Neural crest cell (in vitro differentiated cells): Measurements from ENCODE around the gene ADGRV1. TPM values are rescaled to one million over a fixed set of nuclear protein-coding genes. Genes with fewer than 3 reads are reported as not detected.

Experiments
- DNase-seq: peaks from one replicate; pipeline ENCODE4 v3.0.0; 2021; ENCODE audit warnings: low read depth, mixed read lengths, low spot score
- H3K27ac Mint-ChIP-seq: one replicate; pipeline ENCODE4 v1.8.0; 2021; ENCODE audit warnings: mild to moderate bottlenecking, mixed read lengths; ENCODE audit not compliant: unreplicated experiment
- H3K27me3 Mint-ChIP-seq: 2 replicates; pipeline ENCODE4 v1.8.0; 2021; ENCODE audit warnings: low read depth, mild to moderate bottlenecking, mixed read lengths
- H3K36me3 Mint-ChIP-seq: 2 replicates; pipeline ENCODE4 v1.8.0; 2021; ENCODE audit warnings: low read depth, mild to moderate bottlenecking, mixed read lengths
- H3K4me1 Mint-ChIP-seq: 2 replicates; pipeline ENCODE4 v1.8.0; 2021; ENCODE audit warnings: mixed read lengths
- H3K4me3 Mint-ChIP-seq: one replicate; pipeline ENCODE4 v1.8.0; 2021; ENCODE audit warnings: mild to moderate bottlenecking, mixed read lengths
- H3K9me3 Mint-ChIP-seq: 2 replicates; pipeline ENCODE4 v1.8.0; 2021; ENCODE audit warnings: mixed read lengths
- total RNA-seq: library from RNA; stranded (reverse); gene quantifications from 2 replicates; pipeline ENCODE4 v1.2.1, GENCODE V29; 2021
- TF ChIP-seq, protein P1 (sequence below): fragments of 200-600 bp; sonication (generic); conservative IDR thresholded peaks from 2 replicates; pipeline ENCODE4 v1.5.0; 2021; ENCODE audit warnings: antibody characterized with exemption, mild to moderate bottlenecking

Gene ADGRV1
- total RNA-seq, 1 donor from 2014 or later, result 43.4 TPM

DNA sequence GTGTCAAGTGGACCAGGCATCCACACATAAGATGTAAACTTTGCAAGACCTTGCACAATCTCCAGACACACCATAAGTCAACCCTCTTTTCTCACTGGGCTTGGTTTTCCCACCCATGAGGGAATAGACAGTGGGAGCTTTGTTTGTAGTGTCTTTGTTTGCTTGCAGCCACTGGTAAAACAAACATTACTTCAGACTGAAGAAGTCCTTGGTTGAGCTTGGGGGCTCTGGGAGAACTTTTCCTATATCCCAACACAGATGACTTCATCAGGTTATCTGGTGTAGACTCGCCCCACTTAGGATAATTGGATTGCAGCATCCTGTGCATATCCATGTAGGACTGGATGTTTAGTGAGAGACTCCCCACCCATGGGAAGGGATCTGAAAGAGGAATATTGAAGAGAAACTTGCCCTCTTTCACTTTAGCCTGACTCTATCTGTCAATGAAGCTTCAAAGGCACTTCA, 11.5 kb upstream of the ADGRV1 start:
- no peak for DNase-seq
- H3K9me3 Mint-ChIP-seq, result no peaks in the 10 kb centered on the region
- H3K4me3 Mint-ChIP-seq, result no peak overlapping the region
- no peak overlapping the region for H3K27ac Mint-ChIP-seq
- peaks cover 42% of the 10 kb centered on the region for H3K27me3 Mint-ChIP-seq
- no peaks in the 10 kb centered on the region for H3K36me3 Mint-ChIP-seq
- peaks cover 22% of the 10 kb centered on the region for H3K4me1 Mint-ChIP-seq
- TF ChIP-seq, protein P1, sequence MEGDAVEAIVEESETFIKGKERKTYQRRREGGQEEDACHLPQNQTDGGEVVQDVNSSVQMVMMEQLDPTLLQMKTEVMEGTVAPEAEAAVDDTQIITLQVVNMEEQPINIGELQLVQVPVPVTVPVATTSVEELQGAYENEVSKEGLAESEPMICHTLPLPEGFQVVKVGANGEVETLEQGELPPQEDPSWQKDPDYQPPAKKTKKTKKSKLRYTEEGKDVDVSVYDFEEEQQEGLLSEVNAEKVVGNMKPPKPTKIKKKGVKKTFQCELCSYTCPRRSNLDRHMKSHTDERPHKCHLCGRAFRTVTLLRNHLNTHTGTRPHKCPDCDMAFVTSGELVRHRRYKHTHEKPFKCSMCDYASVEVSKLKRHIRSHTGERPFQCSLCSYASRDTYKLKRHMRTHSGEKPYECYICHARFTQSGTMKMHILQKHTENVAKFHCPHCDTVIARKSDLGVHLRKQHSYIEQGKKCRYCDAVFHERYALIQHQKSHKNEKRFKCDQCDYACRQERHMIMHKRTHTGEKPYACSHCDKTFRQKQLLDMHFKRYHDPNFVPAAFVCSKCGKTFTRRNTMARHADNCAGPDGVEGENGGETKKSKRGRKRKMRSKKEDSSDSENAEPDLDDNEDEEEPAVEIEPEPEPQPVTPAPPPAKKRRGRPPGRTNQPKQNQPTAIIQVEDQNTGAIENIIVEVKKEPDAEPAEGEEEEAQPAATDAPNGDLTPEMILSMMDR, result no peak

DNA sequence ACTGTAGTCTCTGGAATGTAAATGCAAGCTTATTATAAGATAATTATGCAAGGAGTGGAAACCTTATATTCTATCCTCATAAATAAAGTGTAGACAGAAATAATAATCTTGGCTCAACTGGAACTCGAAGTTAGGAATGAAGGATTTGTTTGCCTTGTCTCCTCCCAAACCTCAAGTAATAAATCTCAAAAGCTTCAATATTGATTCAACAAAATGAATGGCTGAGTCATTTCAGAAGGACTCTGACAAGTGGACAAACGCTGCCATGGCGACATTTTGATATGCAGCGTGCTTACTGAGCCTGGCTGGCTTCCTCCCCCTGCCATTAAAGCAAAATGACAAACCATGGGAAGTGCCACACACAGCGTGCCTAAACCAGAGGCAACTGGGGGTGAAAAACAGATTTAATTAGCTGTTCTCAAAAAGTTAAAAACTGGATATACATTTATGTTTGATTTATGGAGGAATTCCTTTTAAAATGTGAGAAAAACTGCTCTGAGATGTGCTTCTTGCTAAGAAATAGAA, 10.5 kb upstream of the ADGRV1 start:
- Mint-ChIP-seq H3K9me3 (no peaks in the 10 kb centered on the region), H3K27me3 (peaks cover 47% of the 10 kb centered on the region), H3K27ac (no peak overlapping the region), H3K4me3 (peak overlapping the region; percentile 16), H3K36me3 (no peaks in the 10 kb centered on the region), H3K4me1 (peaks cover 22% of the 10 kb centered on the region)
- TF ChIP-seq, protein P1, result no peak
- DNase-seq, result no peak

DNA sequence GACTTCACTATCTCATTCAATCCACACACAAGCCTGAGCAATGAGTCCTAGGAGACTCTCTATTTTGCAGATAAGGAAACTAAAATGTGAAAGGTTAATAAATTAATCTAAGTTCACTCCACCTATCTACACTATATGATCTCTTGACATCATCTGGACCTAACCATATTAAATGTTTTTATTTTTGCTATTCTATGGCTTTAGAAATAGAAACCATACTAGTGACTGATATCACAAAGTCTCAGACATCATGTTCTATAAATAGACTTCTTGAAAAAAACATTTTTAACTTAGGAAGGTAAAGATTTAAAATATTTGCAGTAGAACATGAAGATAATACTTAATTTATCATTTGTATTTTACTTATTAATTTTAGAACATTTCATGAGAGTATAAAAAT, 9.4 kb upstream of the ADGRV1 start:
- H3K36me3 Mint-ChIP-seq, result no peaks in the 10 kb centered on the region
- H3K9me3 Mint-ChIP-seq, result no peaks in the 10 kb centered on the region
- peaks cover 46% of the 10 kb centered on the region for H3K27me3 Mint-ChIP-seq
- H3K27ac Mint-ChIP-seq, result no peak overlapping the region
- no peak for DNase-seq
- peaks cover 27% of the 10 kb centered on the region for H3K4me1 Mint-ChIP-seq
- TF ChIP-seq, protein P1, result no peak
- H3K4me3 Mint-ChIP-seq, result no peak overlapping the region

DNA sequence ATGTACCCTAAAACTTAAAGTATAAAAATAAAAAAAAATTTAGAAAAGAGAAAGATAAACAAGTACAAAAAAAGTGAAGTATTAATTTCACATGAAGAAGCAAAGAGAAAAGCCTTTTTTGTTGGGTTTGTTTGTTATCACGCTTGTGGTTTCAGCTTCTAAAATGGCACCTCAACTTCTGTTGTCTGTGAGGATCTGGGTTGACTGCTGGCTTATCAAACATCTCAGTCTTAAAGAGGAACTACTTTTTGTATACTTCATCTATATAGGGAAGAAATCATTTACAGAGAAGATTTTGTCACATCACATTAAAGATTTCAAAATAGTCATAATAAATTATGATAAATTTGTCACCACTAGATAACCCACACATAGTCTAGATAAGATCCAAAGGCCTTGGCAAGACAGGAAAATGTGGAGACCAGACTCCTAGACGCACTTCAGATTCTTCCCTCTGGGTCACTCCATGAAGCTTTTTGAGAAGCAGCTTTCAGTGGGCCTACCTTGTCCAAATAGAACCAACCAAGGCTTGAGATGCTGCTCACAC, 8.8 kb upstream of the ADGRV1 start:
- H3K4me1 Mint-ChIP-seq, result peaks cover 32% of the 10 kb centered on the region
- TF ChIP-seq, protein P1, result no peak
- H3K27ac Mint-ChIP-seq, result no peak overlapping the region
- DNase-seq, result no peak
- H3K4me3 Mint-ChIP-seq, result no peak overlapping the region
- peaks cover 41% of the 10 kb centered on the region for H3K27me3 Mint-ChIP-seq
- H3K36me3 Mint-ChIP-seq, result no peaks in the 10 kb centered on the region
- no peaks in the 10 kb centered on the region for H3K9me3 Mint-ChIP-seq

DNA sequence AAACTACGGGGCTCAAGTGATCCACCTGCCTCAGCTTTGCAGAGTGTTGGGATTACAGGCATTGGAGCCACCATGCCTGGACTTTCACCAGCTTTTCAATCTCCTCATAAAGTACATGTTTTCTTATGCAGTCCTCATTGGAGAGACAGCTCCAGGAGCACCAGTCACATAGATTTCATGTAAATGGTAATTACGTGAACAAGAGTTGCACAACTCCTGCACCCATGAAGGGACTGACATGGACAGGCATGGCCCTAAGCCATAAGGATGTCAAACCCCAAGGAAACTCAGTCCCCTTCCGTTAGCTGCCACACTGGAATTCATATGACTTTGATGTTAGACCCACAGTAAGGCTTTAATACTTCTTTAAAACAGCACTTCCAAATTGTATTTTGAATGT, 7.6 kb upstream of the ADGRV1 start:
- Mint-ChIP-seq H3K4me3 (no peak overlapping the region), H3K36me3 (no peaks in the 10 kb centered on the region), H3K27ac (no peak overlapping the region), H3K27me3 (peaks cover 44% of the 10 kb centered on the region), H3K4me1 (peaks cover 34% of the 10 kb centered on the region), H3K9me3 (no peaks in the 10 kb centered on the region)
- DNase-seq, result no peak
- TF ChIP-seq, protein P1, result no peak
